ENCODE measurements around the gene PAK3.

DNA sequence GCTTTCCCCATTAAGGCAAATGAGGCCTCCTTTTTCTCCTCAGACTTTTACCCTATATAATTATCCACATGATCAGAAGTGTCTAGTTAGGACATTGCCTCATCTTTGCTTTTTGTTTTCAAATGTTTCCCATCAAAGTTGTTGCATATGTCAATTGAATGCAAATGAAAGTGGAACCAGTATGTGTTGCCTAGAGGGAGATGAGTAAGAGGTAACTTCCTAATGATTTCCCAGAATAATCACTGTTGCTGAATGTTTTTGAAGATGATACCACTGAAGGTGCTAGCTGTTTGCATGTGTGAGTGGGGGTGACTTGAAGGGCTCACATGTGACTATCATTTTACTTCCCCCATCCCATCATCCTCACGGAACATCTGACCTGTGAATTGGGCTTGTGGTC, 33.9 kb downstream of the PAK3 start:
- TF ChIP-seq MXI1 (IDR thresholded peaks at IDR 0.05; ENCODE audit: borderline replicate concordance, low read depth, low read length): no peak
- no peak for TF ChIP-seq RAD21 (IDR thresholded peaks at IDR 0.05; ENCODE audit: low read length)
- TF ChIP-seq, protein P1, sequence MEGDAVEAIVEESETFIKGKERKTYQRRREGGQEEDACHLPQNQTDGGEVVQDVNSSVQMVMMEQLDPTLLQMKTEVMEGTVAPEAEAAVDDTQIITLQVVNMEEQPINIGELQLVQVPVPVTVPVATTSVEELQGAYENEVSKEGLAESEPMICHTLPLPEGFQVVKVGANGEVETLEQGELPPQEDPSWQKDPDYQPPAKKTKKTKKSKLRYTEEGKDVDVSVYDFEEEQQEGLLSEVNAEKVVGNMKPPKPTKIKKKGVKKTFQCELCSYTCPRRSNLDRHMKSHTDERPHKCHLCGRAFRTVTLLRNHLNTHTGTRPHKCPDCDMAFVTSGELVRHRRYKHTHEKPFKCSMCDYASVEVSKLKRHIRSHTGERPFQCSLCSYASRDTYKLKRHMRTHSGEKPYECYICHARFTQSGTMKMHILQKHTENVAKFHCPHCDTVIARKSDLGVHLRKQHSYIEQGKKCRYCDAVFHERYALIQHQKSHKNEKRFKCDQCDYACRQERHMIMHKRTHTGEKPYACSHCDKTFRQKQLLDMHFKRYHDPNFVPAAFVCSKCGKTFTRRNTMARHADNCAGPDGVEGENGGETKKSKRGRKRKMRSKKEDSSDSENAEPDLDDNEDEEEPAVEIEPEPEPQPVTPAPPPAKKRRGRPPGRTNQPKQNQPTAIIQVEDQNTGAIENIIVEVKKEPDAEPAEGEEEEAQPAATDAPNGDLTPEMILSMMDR (conservative IDR thresholded peaks at IDR 0.05; ENCODE audit: low read depth, low read length): no peak
- no peak for TF ChIP-seq MAFK (IDR thresholded peaks at IDR 0.05; ENCODE audit: low read depth, low read length)
- no peak for TF ChIP-seq RFX5 (IDR thresholded peaks at IDR 0.05; ENCODE audit: low read depth, low read length)
- no peak for TF ChIP-seq POLR2A (IDR thresholded peaks at IDR 0.05; ENCODE audit: low read depth, low read length)
- no peak for TF ChIP-seq BHLHE40 (IDR thresholded peaks at IDR 0.05; ENCODE audit: low read depth, low read length)
- TF ChIP-seq CEBPB (IDR thresholded peaks at IDR 0.05; ENCODE audit: low read depth, low read length): no peak
- no peak for TF ChIP-seq RCOR1 (IDR thresholded peaks at IDR 0.05; ENCODE audit: insufficient replicate concordance, low read length)
- no peak for TF ChIP-seq FOS (IDR thresholded peaks at IDR 0.05; ENCODE audit: low read depth, low read length)
- no peak for TF ChIP-seq NFE2L2 (IDR thresholded peaks at IDR 0.05; ENCODE audit: low read depth, low read length)
- TF ChIP-seq SMC3 (IDR thresholded peaks at IDR 0.05; ENCODE audit: low read depth, low read length): no peak
- TF ChIP-seq, protein P2, sequence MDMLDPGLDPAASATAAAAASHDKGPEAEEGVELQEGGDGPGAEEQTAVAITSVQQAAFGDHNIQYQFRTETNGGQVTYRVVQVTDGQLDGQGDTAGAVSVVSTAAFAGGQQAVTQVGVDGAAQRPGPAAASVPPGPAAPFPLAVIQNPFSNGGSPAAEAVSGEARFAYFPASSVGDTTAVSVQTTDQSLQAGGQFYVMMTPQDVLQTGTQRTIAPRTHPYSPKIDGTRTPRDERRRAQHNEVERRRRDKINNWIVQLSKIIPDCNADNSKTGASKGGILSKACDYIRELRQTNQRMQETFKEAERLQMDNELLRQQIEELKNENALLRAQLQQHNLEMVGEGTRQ (IDR thresholded peaks at IDR 0.05; ENCODE audit: low read depth, low read length): no peak
- TF ChIP-seq, protein P3, sequence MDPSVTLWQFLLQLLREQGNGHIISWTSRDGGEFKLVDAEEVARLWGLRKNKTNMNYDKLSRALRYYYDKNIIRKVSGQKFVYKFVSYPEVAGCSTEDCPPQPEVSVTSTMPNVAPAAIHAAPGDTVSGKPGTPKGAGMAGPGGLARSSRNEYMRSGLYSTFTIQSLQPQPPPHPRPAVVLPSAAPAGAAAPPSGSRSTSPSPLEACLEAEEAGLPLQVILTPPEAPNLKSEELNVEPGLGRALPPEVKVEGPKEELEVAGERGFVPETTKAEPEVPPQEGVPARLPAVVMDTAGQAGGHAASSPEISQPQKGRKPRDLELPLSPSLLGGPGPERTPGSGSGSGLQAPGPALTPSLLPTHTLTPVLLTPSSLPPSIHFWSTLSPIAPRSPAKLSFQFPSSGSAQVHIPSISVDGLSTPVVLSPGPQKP (IDR thresholded peaks at IDR 0.05; ENCODE audit: borderline replicate concordance, low read depth, low read length): no peak
